Measurements from ENCODE around the gene HTR4.
"Not testable (repeated sequence)": the region's sequence is repeated elsewhere in the genome, so short reads cannot be mapped to it uniquely, and the experiment has no call there.

Gene HTR4

GRCh38 chr5:148469501-148469935 is 184.8 kb downstream of the HTR4 start:
- no peak for DNase-seq

DNA sequence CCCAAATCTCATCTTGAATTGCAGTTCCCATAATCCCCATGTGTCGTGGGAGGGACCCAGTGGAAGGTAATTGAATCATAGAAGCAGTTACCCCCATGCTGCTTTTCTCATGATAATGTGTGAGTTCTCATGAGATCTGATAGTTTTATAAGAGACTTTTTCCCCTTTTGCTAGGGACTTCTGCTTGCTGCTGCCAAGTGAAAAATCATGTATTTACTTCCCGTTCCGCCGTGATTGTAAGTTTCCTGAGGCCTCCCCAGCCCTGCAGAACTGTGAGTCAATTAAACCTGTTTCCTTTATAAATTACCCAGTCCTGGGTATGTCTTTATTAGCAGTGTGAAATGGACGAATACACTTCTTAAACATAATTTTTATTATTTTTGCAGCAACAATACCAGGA is 185.6 kb downstream of the HTR4 start:
- not testable (repeated sequence) for DNase-seq

- DNase-seq: no peak
These were observed 186.4 kb downstream of the HTR4 start for GRCh38 chr5:148467958-148468357.

GRCh38 chr5:148466236-148466580 is 188.1 kb downstream of the HTR4 start:
- no peak for DNase-seq

DNA sequence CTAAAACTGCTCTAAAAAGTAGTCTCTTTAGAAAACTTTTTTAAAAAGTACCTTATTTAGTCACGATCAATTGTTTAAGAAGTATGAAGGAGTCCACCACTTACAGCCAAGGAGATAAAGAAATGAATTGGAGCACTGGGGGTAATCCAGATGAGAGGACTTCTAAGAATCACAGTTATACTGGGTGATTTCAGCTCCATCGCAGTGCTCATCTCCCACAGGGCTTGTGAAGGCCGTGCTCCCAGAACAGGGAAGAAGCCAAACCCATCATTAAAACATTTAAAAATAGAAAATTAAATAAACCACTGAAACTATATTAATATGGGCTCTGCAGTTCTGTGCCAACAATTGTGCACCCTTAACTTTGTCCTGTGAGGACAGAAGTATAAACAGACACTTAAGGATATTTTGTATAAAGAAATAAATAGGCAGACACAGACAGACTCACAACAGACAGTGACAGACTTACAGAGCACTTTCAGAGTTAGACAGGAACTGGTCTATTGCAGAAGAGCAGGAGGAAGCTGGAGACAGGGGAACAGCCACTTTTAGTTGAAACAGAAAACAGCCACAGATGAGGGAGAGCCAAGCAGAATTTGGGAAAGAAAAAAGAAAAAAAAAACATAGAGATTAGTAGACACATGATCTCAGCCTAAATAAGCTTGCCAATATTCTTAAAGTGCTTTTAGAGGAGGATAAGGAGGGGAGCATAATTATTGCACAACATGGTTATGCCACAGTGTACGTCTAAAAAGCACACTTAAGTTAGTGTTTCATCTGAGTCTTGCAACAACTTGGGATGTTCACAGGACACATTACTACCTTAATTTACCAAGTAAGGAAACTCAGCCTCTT is 188.7 kb downstream of the HTR4 start:
- DNase-seq: no peak

GRCh38 chr5:148459669-148460068 is 194.7 kb downstream of the HTR4 start:
- DNase-seq: no peak

DNA sequence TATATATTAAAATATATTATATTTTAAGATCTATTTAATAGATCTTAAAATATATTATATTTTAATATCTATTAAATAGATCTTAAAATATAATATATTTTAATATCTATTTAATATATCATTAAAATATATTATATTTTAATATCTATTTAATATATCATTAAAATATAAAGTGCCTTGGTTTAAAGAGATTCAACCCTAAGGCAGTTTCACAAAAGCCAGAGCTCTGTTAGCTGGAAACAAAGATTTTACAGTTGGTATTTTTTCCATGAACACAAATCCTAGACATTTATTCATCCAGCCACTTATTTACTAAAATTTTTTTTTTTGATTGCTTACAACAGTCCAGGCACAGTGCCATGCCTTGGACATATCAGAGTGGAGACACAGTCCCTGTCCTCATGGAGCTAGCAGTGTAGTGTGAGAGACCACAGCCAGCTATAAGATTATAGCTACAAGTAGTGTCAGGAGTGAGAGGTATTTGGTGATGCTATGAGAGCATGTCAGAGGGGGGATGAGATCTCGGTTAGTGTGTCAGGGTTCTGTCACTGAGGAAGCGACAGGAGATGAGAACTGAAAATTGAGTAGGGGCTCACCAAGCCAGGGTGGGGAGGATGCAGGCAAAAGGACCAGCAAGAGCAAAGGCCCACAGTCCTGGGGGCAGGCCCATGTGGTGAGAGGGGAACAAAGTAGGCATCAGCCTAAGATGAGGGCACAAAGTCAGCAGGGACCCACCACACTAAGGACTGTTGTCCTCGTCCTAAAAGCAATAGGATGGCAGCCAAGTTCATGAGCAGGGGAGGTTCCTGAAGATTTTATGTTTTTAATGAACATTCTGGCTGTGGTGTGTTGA is 196.1 kb downstream of the HTR4 start:
- no peak for DNase-seq

GRCh38 chr5:148457183-148457620 is 197.1 kb downstream of the HTR4 start:
- DNase-seq: no peak

GRCh38 chr5:148455185-148455584 is 199.1 kb downstream of the HTR4 start:
- no peak for DNase-seq

DNA sequence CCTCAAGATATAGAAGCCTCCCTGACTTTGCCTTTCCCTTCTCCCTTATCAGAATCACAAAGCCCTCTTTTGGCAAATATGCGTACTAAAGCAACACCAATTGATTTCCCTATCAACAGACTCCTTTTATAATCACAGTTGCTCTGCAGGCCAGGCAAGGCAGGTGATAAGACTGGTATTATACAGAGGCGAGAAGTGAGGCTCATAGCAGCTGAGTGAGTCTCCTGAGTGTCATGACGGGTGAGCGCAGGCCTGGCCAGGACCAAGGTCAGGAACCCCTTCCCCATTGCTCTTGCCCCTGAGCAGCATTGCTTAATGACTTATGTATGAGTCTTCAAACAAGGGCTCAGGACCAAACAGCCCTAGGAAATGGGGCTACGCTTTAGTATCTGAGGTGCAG is 199.8 kb downstream of the HTR4 start:
- no peak for DNase-seq

- no peak for DNase-seq
These were observed 201.7 kb downstream of the HTR4 start for GRCh38 chr5:148452499-148453193.

GRCh38 chr5:148446611-148447010 is 207.7 kb downstream of the HTR4 start:
- DNase-seq: no peak

- DNase-seq: no peak
These were observed 208.7 kb downstream of the HTR4 start for GRCh38 chr5:148445578-148445977.

GRCh38 chr5:148443998-148444397 is 210.3 kb downstream of the HTR4 start:
- peak; percentile 13 for DNase-seq

DNA sequence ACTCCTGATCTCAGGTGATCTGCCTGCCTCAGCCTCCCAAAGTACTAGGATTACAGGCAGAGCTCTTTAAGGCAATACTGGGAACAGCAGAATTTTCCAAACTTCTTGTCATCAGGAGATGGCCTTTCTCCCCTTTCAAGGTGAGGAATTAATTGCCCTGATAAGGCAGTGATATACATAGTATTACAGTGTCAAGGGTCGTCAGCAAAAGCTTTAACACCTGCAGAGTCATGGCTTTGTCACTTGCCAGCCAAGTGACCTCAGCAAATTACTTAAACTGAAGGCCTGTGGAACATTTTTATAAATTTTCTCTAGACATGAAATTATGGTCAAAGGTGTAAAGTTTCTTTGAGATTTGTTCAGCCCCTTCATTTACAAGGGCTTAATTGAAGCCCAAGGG is 211.1 kb downstream of the HTR4 start:
- no peak for DNase-seq

GRCh38 chr5:148438933-148439332 is 215.4 kb downstream of the HTR4 start:
- no peak for DNase-seq

DNA sequence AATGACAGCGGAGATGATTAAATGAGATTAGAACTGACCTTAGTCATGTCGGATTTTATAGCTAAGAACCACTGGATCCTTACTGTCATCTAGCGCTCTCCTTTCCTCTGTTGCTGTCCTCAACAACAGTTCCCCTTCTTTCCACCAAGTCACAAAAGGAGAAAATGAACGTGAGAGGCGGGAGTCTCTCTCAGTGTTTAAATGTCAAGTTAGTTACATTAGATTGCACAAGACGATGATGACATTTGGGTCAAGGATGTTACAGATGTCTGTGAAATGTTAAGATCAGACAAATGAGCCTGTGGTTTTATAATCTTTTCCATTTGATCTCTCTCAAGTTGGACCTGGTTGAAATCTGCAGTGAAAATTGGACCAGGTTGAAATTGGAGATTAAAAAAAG is 217.1 kb downstream of the HTR4 start:
- DNase-seq: no peak

GRCh38 chr5:148436029-148436428 is 218.3 kb downstream of the HTR4 start:
- DNase-seq: no peak

- no peak for DNase-seq
These were observed 220.5 kb downstream of the HTR4 start for GRCh38 chr5:148433826-148434225.
